ENCODE results near the gene UBE2Q1.

UBE2Q1 gene

GRCh38 chr1:154586231-154586630 is 27.8 kb upstream of the UBE2Q1 start:
- H3K36me3 Mint-ChIP-seq (ENCODE audit: low read depth), result peaks cover 83% of the 10 kb centered on the region
- peaks cover 7% of the 10 kb centered on the region for H3K4me1 Mint-ChIP-seq (ENCODE audit: low read depth)
- no peak overlapping the region for H3K4me3 Mint-ChIP-seq
- no peak overlapping the region for H3K27ac Mint-ChIP-seq
- H3K9me3 Mint-ChIP-seq, result no peaks in the 10 kb centered on the region
- H3K27me3 Mint-ChIP-seq (ENCODE audit: low read depth), result no peaks in the 10 kb centered on the region

- no peak overlapping the region for H3K27ac Mint-ChIP-seq
- H3K27me3 Mint-ChIP-seq (ENCODE audit: low read depth), result no peaks in the 10 kb centered on the region
- H3K9me3 Mint-ChIP-seq, result no peaks in the 10 kb centered on the region
- H3K4me1 Mint-ChIP-seq (ENCODE audit: low read depth), result peaks cover 6% of the 10 kb centered on the region
- H3K36me3 Mint-ChIP-seq (ENCODE audit: low read depth), result peaks cover 77% of the 10 kb centered on the region
- H3K4me3 Mint-ChIP-seq, result no peak overlapping the region
Measured at GRCh38 chr1:154584267-154584994, 26.0 kb upstream of the UBE2Q1 start.

GRCh38 chr1:154583773-154584172 is 25.3 kb upstream of the UBE2Q1 start:
- no peak overlapping the region for H3K27ac Mint-ChIP-seq

GRCh38 chr1:154582885-154583284 is 24.4 kb upstream of the UBE2Q1 start:
- no peaks in the 10 kb centered on the region for H3K27me3 Mint-ChIP-seq (ENCODE audit: low read depth)
- H3K9me3 Mint-ChIP-seq, result no peaks in the 10 kb centered on the region
- H3K27ac Mint-ChIP-seq, result no peak overlapping the region
- H3K4me3 Mint-ChIP-seq, result no peak overlapping the region
- peaks cover 6% of the 10 kb centered on the region for H3K4me1 Mint-ChIP-seq (ENCODE audit: low read depth)
- peaks cover 70% of the 10 kb centered on the region for H3K36me3 Mint-ChIP-seq (ENCODE audit: low read depth)

More at GRCh38 chr1:154583773-154584172, 25.3 kb upstream of the UBE2Q1 start:
- Mint-ChIP-seq H3K36me3 (ENCODE audit: low read depth) (peaks cover 76% of the 10 kb centered on the region), H3K9me3 (no peaks in the 10 kb centered on the region), H3K4me1 (ENCODE audit: low read depth) (peaks cover 6% of the 10 kb centered on the region), H3K4me3 (no peak overlapping the region), H3K27me3 (ENCODE audit: low read depth) (no peaks in the 10 kb centered on the region)

- peaks cover 1% of the 10 kb centered on the region for H3K4me1 Mint-ChIP-seq (ENCODE audit: low read depth)
- no peak overlapping the region for H3K27ac Mint-ChIP-seq
- H3K36me3 Mint-ChIP-seq (ENCODE audit: low read depth), result peaks cover 59% of the 10 kb centered on the region
- no peaks in the 10 kb centered on the region for H3K27me3 Mint-ChIP-seq (ENCODE audit: low read depth)
- no peaks in the 10 kb centered on the region for H3K9me3 Mint-ChIP-seq
- no peak overlapping the region for H3K4me3 Mint-ChIP-seq
Measured at GRCh38 chr1:154581766-154582165, 23.3 kb upstream of the UBE2Q1 start.

- Mint-ChIP-seq H3K9me3 (no peaks in the 10 kb centered on the region), H3K36me3 (ENCODE audit: low read depth) (peaks cover 44% of the 10 kb centered on the region), H3K27me3 (ENCODE audit: low read depth) (no peaks in the 10 kb centered on the region), H3K4me3 (no peak overlapping the region), H3K4me1 (ENCODE audit: low read depth) (peaks cover 4% of the 10 kb centered on the region), H3K27ac (no peak overlapping the region)
Measured at GRCh38 chr1:154579374-154579773, 20.9 kb upstream of the UBE2Q1 start.

- H3K27ac Mint-ChIP-seq, result no peak overlapping the region
- no peaks in the 10 kb centered on the region for H3K27me3 Mint-ChIP-seq (ENCODE audit: low read depth)
- H3K9me3 Mint-ChIP-seq, result no peaks in the 10 kb centered on the region
- H3K4me1 Mint-ChIP-seq (ENCODE audit: low read depth), result peaks cover 2% of the 10 kb centered on the region
- H3K4me3 Mint-ChIP-seq, result no peak overlapping the region
- peaks cover 33% of the 10 kb centered on the region for H3K36me3 Mint-ChIP-seq (ENCODE audit: low read depth)
Measured at GRCh38 chr1:154578058-154578418, 19.6 kb upstream of the UBE2Q1 start.

GRCh38 chr1:154577346-154578057 is 19.0 kb upstream of the UBE2Q1 start:
- H3K36me3 Mint-ChIP-seq (ENCODE audit: low read depth), result peaks cover 30% of the 10 kb centered on the region
- no peak overlapping the region for H3K27ac Mint-ChIP-seq
- no peaks in the 10 kb centered on the region for H3K9me3 Mint-ChIP-seq
- peaks cover 2% of the 10 kb centered on the region for H3K4me1 Mint-ChIP-seq (ENCODE audit: low read depth)
- H3K4me3 Mint-ChIP-seq, result no peak overlapping the region
- no peaks in the 10 kb centered on the region for H3K27me3 Mint-ChIP-seq (ENCODE audit: low read depth)

GRCh38 chr1:154575951-154576566 is 17.6 kb upstream of the UBE2Q1 start:
- H3K27me3 Mint-ChIP-seq (ENCODE audit: low read depth), result no peaks in the 10 kb centered on the region
- peak overlapping the region; percentile 10 for H3K27ac Mint-ChIP-seq
- peaks cover 20% of the 10 kb centered on the region for H3K36me3 Mint-ChIP-seq (ENCODE audit: low read depth)
- H3K4me1 Mint-ChIP-seq (ENCODE audit: low read depth), result peaks cover 2% of the 10 kb centered on the region
- no peaks in the 10 kb centered on the region for H3K9me3 Mint-ChIP-seq
- H3K4me3 Mint-ChIP-seq, result no peak overlapping the region

- H3K4me1 Mint-ChIP-seq (ENCODE audit: low read depth), result peaks cover 2% of the 10 kb centered on the region
- H3K36me3 Mint-ChIP-seq (ENCODE audit: low read depth), result peaks cover 18% of the 10 kb centered on the region
- H3K4me3 Mint-ChIP-seq, result no peak overlapping the region
- H3K9me3 Mint-ChIP-seq, result no peaks in the 10 kb centered on the region
- H3K27ac Mint-ChIP-seq, result peak overlapping the region; percentile 10
- H3K27me3 Mint-ChIP-seq (ENCODE audit: low read depth), result peaks cover 4% of the 10 kb centered on the region
Measured at GRCh38 chr1:154575147-154575927, 16.9 kb upstream of the UBE2Q1 start.

GRCh38 chr1:154574716-154575115 is 16.3 kb upstream of the UBE2Q1 start:
- Mint-ChIP-seq H3K4me3 (no peak overlapping the region), H3K27ac (no peak overlapping the region), H3K9me3 (no peaks in the 10 kb centered on the region), H3K4me1 (ENCODE audit: low read depth) (peaks cover 2% of the 10 kb centered on the region), H3K36me3 (ENCODE audit: low read depth) (peaks cover 16% of the 10 kb centered on the region), H3K27me3 (ENCODE audit: low read depth) (peaks cover 8% of the 10 kb centered on the region)

GRCh38 chr1:154573168-154573510 is 14.7 kb upstream of the UBE2Q1 start:
- Mint-ChIP-seq H3K9me3 (no peaks in the 10 kb centered on the region), H3K4me3 (no peak overlapping the region), H3K27me3 (ENCODE audit: low read depth) (peaks cover 15% of the 10 kb centered on the region), H3K4me1 (ENCODE audit: low read depth) (peaks cover 2% of the 10 kb centered on the region), H3K27ac (peak overlapping the region; percentile 11), H3K36me3 (ENCODE audit: low read depth) (peaks cover 6% of the 10 kb centered on the region)

GRCh38 chr1:154572468-154573167 is 14.2 kb upstream of the UBE2Q1 start:
- Mint-ChIP-seq H3K27ac (no peak overlapping the region), H3K36me3 (ENCODE audit: low read depth) (peaks cover 6% of the 10 kb centered on the region), H3K4me1 (ENCODE audit: low read depth) (peaks cover 3% of the 10 kb centered on the region), H3K9me3 (no peaks in the 10 kb centered on the region), H3K4me3 (no peak overlapping the region), H3K27me3 (ENCODE audit: low read depth) (peaks cover 21% of the 10 kb centered on the region)

GRCh38 chr1:154571964-154572288 is 13.5 kb upstream of the UBE2Q1 start:
- Mint-ChIP-seq H3K4me1 (ENCODE audit: low read depth) (peaks cover 6% of the 10 kb centered on the region), H3K27ac (no peak overlapping the region), H3K36me3 (ENCODE audit: low read depth) (peaks cover 6% of the 10 kb centered on the region), H3K27me3 (ENCODE audit: low read depth) (peaks cover 27% of the 10 kb centered on the region), H3K4me3 (no peak overlapping the region), H3K9me3 (no peaks in the 10 kb centered on the region)
